BE2C (cell line): Measurements from ENCODE around the gene CASR. TPM values are rescaled to one million over a fixed set of nuclear protein-coding genes. Genes with fewer than 3 reads are reported as not detected.
"Not testable (repeated sequence)": the region's sequence is repeated elsewhere in the genome, so short reads cannot be mapped to it uniquely, and the experiment has no call there.

ENCODE experiments used
- DNase-seq: peaks from one replicate; pipeline ENCODE4 v3.0.0-alpha.2; 2020
- H3K27me3 ChIP-seq: fragments of 250-450 bp; sonication (Bioruptor Pico); 2 replicates; pipeline ENCODE4 v1.5.1; 2020; ENCODE audit warnings: mild to moderate bottlenecking
- H3K36me3 ChIP-seq: fragments of 250-450 bp; sonication (Bioruptor Pico); 2 replicates; pipeline ENCODE4 v1.5.1; 2020; ENCODE audit warnings: mild to moderate bottlenecking
- H3K4me1 ChIP-seq: fragments of 250-450 bp; sonication (Bioruptor Pico); 2 replicates; pipeline ENCODE4 v1.5.1; 2020
- H3K4me3 ChIP-seq: 2 replicates; pipeline ENCODE4 v1.5.1; 2011; ENCODE audit warnings: low read depth, low read length
- H3K9me3 ChIP-seq: fragments of 250-450 bp; sonication (Bioruptor Pico); 2 replicates; pipeline ENCODE4 v1.5.1; 2020
- CTCF ChIP-seq: IDR thresholded peaks from 2 replicates; pipeline ENCODE4 v1.5.1; 2012; ENCODE audit warnings: mild to moderate bottlenecking, low read depth, low read length
- polyA plus RNA-seq: library from polyadenylated mRNA; unstranded; fragments of >200 nt; gene quantifications from one replicate; pipeline ENCODE4 v1.2.1, GENCODE V29; 2012; ENCODE audit warnings: low read depth, missing spikeins; ENCODE audit not compliant: insufficient read length, insufficient read depth

CASR gene
- polyA plus RNA-seq: not detected

GRCh38 chr3:122183521-122183892 is at the start of gene CASR:
Gene CASR (plus strand): TSS chr3:122183668. CDS start chr3:122254190, 70,522 bp downstream.
- no peak within 1 kb of the TSS for H3K4me3 ChIP-seq
- no peak for TF ChIP-seq CTCF
- no peaks in the 10 kb centered on the region for H3K4me1 ChIP-seq
- peaks cover 55% of the 10 kb centered on the region for H3K27me3 ChIP-seq
- H3K9me3 ChIP-seq: no peaks in the 10 kb centered on the region
- no peaks in the 10 kb centered on the region for H3K36me3 ChIP-seq
- no peak for DNase-seq

- TF ChIP-seq CTCF: no peak
- no peak overlapping the region for H3K4me3 ChIP-seq
- H3K36me3 ChIP-seq: no peaks in the 10 kb centered on the region
- H3K9me3 ChIP-seq: no peaks in the 10 kb centered on the region
- H3K27me3 ChIP-seq: no peaks in the 10 kb centered on the region
- H3K4me1 ChIP-seq: no peaks in the 10 kb centered on the region
- DNase-seq: no peak
These were observed 37.0 kb upstream of the CASR start for GRCh38 chr3:122146466-122146865.

DNA sequence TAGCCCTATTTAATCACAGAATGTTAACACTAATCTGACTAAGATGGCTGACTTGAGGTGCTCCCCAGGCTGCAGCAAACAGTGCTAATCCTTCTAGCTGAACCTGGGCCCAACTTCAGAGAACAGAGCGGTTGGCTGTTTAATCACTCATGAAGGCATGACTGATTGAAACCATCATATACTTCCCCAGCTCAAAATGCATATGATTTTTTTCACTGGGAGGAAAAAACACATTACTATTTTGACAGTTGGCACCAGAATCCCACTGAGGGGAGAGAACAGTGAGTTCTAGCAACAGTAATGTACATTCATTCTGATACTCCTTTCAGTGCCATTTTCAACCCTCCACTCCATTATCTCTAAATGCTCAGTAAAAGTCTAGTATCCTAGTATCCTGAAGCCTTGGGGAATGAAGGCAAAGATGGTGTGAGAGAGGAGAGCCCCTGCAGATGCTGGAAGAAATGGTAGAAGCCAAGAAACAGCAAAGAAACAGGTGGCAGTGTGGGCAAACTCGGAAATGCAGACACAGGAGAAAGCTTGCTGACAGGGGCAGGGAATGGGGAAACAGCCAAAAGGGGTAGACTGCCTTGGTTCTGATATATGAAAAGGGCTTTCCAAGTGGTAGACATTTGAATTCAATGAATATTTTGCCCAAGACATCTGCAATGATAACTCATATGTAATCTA is 34.4 kb upstream of the CASR start:
- TF ChIP-seq CTCF: no peak
- Histone ChIP-seq H3K9me3 (no peaks in the 10 kb centered on the region), H3K4me1 (no peaks in the 10 kb centered on the region), H3K36me3 (no peaks in the 10 kb centered on the region), H3K27me3 (no peaks in the 10 kb centered on the region), H3K4me3 (no peak overlapping the region)
- no peak for DNase-seq

- no peak for TF ChIP-seq CTCF
- H3K36me3 ChIP-seq: no peaks in the 10 kb centered on the region
- H3K4me1 ChIP-seq: no peaks in the 10 kb centered on the region
- DNase-seq: no peak
- H3K27me3 ChIP-seq: no peaks in the 10 kb centered on the region
- H3K4me3 ChIP-seq: no peak overlapping the region
- H3K9me3 ChIP-seq: no peaks in the 10 kb centered on the region
These were observed 32.0 kb upstream of the CASR start for GRCh38 chr3:122151480-122151879.

- H3K36me3 ChIP-seq, H3K9me3 ChIP-seq, H3K27me3 ChIP-seq, DNase-seq, H3K4me3 ChIP-seq, H3K4me1 ChIP-seq: not testable (repeated sequence)
These were observed 18.5 kb upstream of the CASR start for GRCh38 chr3:122164983-122165382.

DNA sequence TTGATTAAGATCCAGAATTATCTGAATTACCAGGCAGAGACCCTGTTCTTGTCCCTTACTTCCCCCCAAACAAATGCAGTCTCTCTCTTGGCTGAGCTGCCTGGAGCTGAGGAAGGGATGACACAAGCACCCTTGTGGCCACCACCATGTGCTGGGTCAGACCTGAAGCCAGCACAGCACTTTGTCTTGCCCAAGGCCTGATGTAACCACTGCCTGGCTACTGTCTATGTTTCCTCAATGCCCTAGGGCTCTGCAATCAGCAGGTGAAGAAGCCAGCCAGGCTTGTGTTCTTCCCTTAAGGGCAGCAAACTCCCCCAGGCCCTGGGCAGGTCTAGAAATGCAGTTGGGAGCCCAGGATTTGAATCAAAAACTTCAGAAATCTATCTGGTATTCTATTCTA is 15.8 kb upstream of the CASR start:
- DNase-seq: no peak
- H3K36me3 ChIP-seq: no peaks in the 10 kb centered on the region
- no peak for TF ChIP-seq CTCF
- H3K27me3 ChIP-seq: no peaks in the 10 kb centered on the region
- no peak overlapping the region for H3K4me3 ChIP-seq
- H3K4me1 ChIP-seq: no peaks in the 10 kb centered on the region
- H3K9me3 ChIP-seq: no peaks in the 10 kb centered on the region
